Right cardiac atrium (tissue), 5 donors: ENCODE measurements around the gene NLRP1. TPM values are rescaled to one million over a fixed set of nuclear protein-coding genes. Genes with fewer than 3 reads are reported as not detected.
A peak's percentile ranks its signal among the peaks of the same experiment; 100 is the strongest.

Experiments used
- ATAC-seq, 2 donors: fragments of 200-7000 bp; cut with Tn5 transposase; one replicate each; pipeline versions ENCODE4 v1.8.0 to v1.9.1; 2020; ENCODE audit warnings: moderate library complexity in 2 of 2, mild to moderate bottlenecking in 1 of 2
- DNase-seq, 3 donors: peaks; one replicate each; pipeline ENCODE4 v3.0.0-alpha.2; 2020
- H3K27ac ChIP-seq: one replicate; pipeline ENCODE4 v1.5.1; 2013; ENCODE audit warnings: mild to moderate bottlenecking, low read length, control low read depth, moderate library complexity
- H3K27me3 ChIP-seq: one replicate; pipeline ENCODE4 v1.6.1; 2013; ENCODE audit not compliant: control insufficient read depth, insufficient read depth
- H3K4me1 ChIP-seq: one replicate; pipeline ENCODE4 v1.6.1; 2013; ENCODE audit warnings: low read length; ENCODE audit not compliant: control insufficient read depth, insufficient read depth
- H3K4me3 ChIP-seq: one replicate; pipeline ENCODE4 v1.5.1; 2013; ENCODE audit warnings: low read length, control low read depth
- H3K9me3 ChIP-seq: one replicate; pipeline ENCODE4 v1.6.1; 2013; ENCODE audit warnings: low read length; ENCODE audit not compliant: control insufficient read depth
- WGBS: extraction: QIAGEN DNeasy Blood & Tissue Kit; methylation state at CpG from one replicate; pipeline ENCODE4 v1.1.7; 2013; 5-methylcytosine and 5-hydroxymethylcytosine counted together
- intact Hi-C, 4 donors: fragments of 100-400 bp; cut with DNase I; formaldehyde crosslinking; loops; one replicate each; pipeline versions ENCODE4 v1.11.0 to v1.14.0; 2022 to 2023
- polyA plus RNA-seq: library from polyadenylated mRNA; stranded (reverse); fragments of 200-250 nt; gene quantifications from one replicate; pipeline ENCODE4 v1.2.3, GENCODE V29; 2013
- total RNA-seq, 4 donors: library from RNA; stranded (reverse); fragmentation: NEBNext Ultra II Directional; extraction: Animal tissue kit (Norgen Biotek cat#: 25700); gene quantifications; one replicate each; pipeline ENCODE4 v1.2.1, GENCODE V29; 2021
- donor health status: healthy with polysubstance abuse.
- donor health status: DM: no; HTN: yes; CAD: no.
- donor health status: DM: no; HTN: no; CAD: no.
- donor health status: DM: no; HTN: yes; CAD: no; lungs with severe emphysema.
- donor health status: DM: yes; HTN: yes; CAD: no.

The NLRP1 gene
- total and polyA plus RNA-seq, 5 donors: 10.3 to 17.5 (median 12.3) TPM

GRCh38 chr17:5499476-5500231 lies 84.7 kb downstream of the NLRP1 start:
- ATAC-seq (peak in 1 of 2 donors; percentile 39), DNase-seq (peak in 2 of 3 donors; percentile 65 to 66)
- H3K4me1 ChIP-seq: no peaks in the 10 kb centered on the region
- no peak overlapping the region for H3K4me3 ChIP-seq
- no peaks in the 10 kb centered on the region for H3K27me3 ChIP-seq
- intact Hi-C loops: loop anchor here in 1 of 4 donors (10.0 kb wide), 1 partner anchor 65 kb away; no protein-coding TSS in a partner anchor
- WGBS: 31% methylated on average over 44 of the region's 44 CpGs
- no peak overlapping the region for H3K27ac ChIP-seq
- H3K9me3 ChIP-seq: no peaks in the 10 kb centered on the region

GRCh38 chr17:5492970-5493369 lies 91.3 kb downstream of the NLRP1 start:
- intact Hi-C loops: no loop called here
- H3K27me3 ChIP-seq: no peaks in the 10 kb centered on the region
- H3K4me1 ChIP-seq: no peaks in the 10 kb centered on the region
- WGBS: over 99% methylated on average over 2 of the region's 2 CpGs
- no peak overlapping the region for H3K4me3 ChIP-seq
- DNase-seq (no peak), ATAC-seq (no peak)
- H3K27ac ChIP-seq: no peak overlapping the region
- H3K9me3 ChIP-seq: no peaks in the 10 kb centered on the region

- intact Hi-C loops: no loop called here
- no peak for ATAC-seq
- H3K9me3 ChIP-seq: no peaks in the 10 kb centered on the region
- no peak overlapping the region for H3K4me3 ChIP-seq
- DNase-seq: peak in 1 of 3 donors; percentile 49
- WGBS: 80% methylated on average over 8 of the region's 8 CpGs
- H3K4me1 ChIP-seq: no peaks in the 10 kb centered on the region
- H3K27me3 ChIP-seq: no peaks in the 10 kb centered on the region
- no peak overlapping the region for H3K27ac ChIP-seq
These were observed 95.6 kb downstream of the NLRP1 start for GRCh38 chr17:5488752-5489151.

DNA sequence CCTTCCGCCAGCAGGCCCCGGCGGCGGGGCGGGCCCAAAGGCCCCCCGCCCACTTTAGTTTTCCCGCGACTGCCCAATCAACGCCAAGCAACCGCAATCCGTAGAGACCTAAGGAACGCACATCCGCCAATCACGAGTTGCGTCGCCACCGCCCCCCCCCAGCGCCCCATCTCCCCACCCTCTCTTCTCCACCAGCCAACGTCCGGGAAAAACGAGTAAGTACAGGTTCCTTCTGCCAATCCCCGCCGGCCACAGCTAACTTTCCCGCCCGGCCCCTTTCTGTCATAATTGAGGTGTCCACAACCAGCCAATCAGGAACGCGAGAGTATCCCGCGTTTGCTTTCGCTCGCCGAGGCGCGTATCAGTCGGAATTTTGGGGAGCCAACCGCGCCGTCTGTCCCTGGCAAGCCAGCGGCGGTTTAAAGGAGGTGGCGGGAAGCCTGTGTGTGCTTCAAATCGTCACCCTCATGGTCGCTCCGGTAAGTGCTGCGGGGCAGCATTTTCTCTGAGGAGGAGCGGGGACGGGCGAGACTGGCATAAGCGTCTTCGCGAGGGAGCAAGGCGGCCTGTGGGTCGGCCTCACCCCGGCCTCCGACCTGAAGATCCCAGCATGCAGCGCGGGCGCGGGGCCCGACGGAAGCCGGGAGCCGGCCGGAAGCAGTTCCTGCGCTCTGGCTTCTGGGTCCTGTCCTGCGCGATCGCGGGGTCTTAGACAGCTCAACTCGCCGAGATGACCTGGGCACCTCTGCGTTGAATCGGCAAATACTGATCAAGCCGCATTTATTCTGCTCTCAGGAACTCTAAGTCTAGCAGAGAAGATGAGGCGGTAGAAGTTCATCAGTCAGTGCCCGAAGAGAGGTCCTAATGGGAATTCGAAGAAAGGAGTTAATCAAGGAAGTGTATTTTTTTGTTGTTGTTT lies 97.8 kb downstream of the NLRP1 start, which contains the start of gene MIS12:
MIS12 (plus strand) TSS at position 361 of the 919 bp plus-strand sequence. CDS start 2,297 bp downstream, outside the sequence.
- H3K4me3 ChIP-seq: peak within 1 kb of the TSS; percentile 85
- H3K4me1 ChIP-seq: no peaks in the 10 kb centered on the region
- intact Hi-C loops: no loop called here
- H3K27ac ChIP-seq: peak within 1 kb of the TSS; percentile 100
- DNase-seq: peak; percentile 98 to 99 (median 98)
- ATAC-seq: peak; percentile 97
- no peaks in the 10 kb centered on the region for H3K9me3 ChIP-seq
- under 1% methylated on average over 77 of the region's 77 CpGs for whole genome bisulfite sequencing
- no peaks in the 10 kb centered on the region for H3K27me3 ChIP-seq

- intact Hi-C loops: no loop called here
- Histone ChIP-seq H3K4me1 (no peaks in the 10 kb centered on the region), H3K4me3 (peak within 1 kb of the TSS; percentile 85), H3K27ac (peak within 1 kb of the TSS; percentile 100), H3K27me3 (no peaks in the 10 kb centered on the region), H3K9me3 (no peaks in the 10 kb centered on the region)
- ATAC-seq: peak; percentile 4 to 35
- no peak for DNase-seq
- WGBS: 5% methylated on average over 29 of the region's 29 CpGs
These were observed 98.8 kb downstream of the NLRP1 start, which contains the start of gene DERL2 for GRCh38 chr17:5485270-5486205. TSS of gene DERL2 (minus strand) at chr17:5486178. CDS start at chr17:5486161, 17 bp downstream.

- Histone ChIP-seq H3K4me1 (no peaks in the 10 kb centered on the region), H3K4me3 (no peak overlapping the region), H3K27ac (no peak overlapping the region), H3K9me3 (no peaks in the 10 kb centered on the region), H3K27me3 (no peaks in the 10 kb centered on the region)
- no peak for ATAC-seq
- DNase-seq: no peak
- 95% methylated on average over 4 of the region's 4 CpGs for WGBS
- intact Hi-C loops: no loop called here
These were observed 102.9 kb downstream of the NLRP1 start for GRCh38 chr17:5481451-5481850.

GRCh38 chr17:5480962-5481361 lies 103.3 kb downstream of the NLRP1 start:
- Histone ChIP-seq H3K9me3 (no peaks in the 10 kb centered on the region), H3K27me3 (no peaks in the 10 kb centered on the region), H3K4me1 (no peaks in the 10 kb centered on the region), H3K27ac (no peak overlapping the region), H3K4me3 (no peak overlapping the region)
- DNase-seq: no peak
- ATAC-seq: no peak
- WGBS: 85% methylated on average over 6 of the region's 6 CpGs
- intact Hi-C loops: no loop called here

DNA sequence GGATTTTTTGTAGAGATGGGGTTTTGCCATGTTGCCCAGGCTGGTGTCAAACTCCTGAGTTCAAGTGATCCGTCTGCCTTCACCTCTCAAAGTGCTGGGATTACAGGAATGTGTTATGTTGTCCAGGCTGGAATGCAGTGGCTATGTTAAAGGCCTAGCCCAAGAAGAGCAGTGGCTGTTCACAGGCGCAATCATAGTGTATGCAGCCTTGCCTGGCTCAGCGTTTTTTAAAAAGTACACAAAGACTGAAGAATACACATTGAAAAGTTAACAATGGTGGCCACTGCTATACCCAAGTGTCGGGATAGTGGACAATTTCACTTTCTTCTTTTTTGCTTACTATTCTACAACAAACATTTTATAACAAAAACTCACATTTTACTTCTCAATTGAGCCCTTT lies 105.3 kb downstream of the NLRP1 start:
- ATAC-seq: no peak
- intact Hi-C loops: no loop called here
- Histone ChIP-seq H3K27me3 (no peaks in the 10 kb centered on the region), H3K9me3 (no peaks in the 10 kb centered on the region), H3K27ac (no peak overlapping the region), H3K4me1 (no peaks in the 10 kb centered on the region), H3K4me3 (no peak overlapping the region)
- WGBS: 93% methylated on average over 4 of the region's 4 CpGs
- no peak for DNase-seq

- Histone ChIP-seq H3K27me3 (no peaks in the 10 kb centered on the region), H3K4me3 (no peak overlapping the region), H3K27ac (no peak overlapping the region), H3K4me1 (no peaks in the 10 kb centered on the region), H3K9me3 (no peaks in the 10 kb centered on the region)
- intact Hi-C loops: no loop called here
- 91% methylated on average over 2 of the region's 2 CpGs for WGBS
- ATAC-seq (no peak), DNase-seq (no peak)
These were observed 110.4 kb downstream of the NLRP1 start for GRCh38 chr17:5473906-5474305.

DNA sequence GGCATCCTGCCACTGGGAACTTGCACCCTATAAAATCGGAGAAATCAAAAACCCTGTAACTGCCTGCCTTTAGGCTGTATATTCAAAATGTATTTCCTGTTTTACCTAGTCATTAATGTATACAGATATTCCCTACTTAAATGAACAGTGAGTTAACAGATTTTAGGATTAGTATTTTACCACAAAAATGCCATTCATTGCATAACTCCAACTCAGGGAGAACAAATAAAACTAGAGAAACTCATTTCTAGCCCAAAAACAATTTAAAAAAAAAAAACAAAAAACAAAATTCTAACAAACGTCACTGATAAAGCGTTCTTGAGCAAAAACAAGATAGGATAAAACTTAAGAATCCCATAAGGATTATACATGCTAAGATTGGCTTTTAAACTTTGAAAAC lies 111.8 kb downstream of the NLRP1 start:
- intact Hi-C loops: no loop called here
- ATAC-seq (no peak), DNase-seq (no peak)
- 86% methylated on average over 3 of the region's 3 CpGs for WGBS
- Histone ChIP-seq H3K4me1 (no peaks in the 10 kb centered on the region), H3K27ac (no peak overlapping the region), H3K27me3 (no peaks in the 10 kb centered on the region), H3K4me3 (no peak overlapping the region), H3K9me3 (no peaks in the 10 kb centered on the region)
